NCI-H1694 (cell line): ENCODE measurements around the gene SLC2A2.

Experiments used
- DNase-seq: peaks from one replicate; lab custom pipeline; 2025; lab: John Stamatoyannopoulos, UW

SLC2A2 gene

DNA sequence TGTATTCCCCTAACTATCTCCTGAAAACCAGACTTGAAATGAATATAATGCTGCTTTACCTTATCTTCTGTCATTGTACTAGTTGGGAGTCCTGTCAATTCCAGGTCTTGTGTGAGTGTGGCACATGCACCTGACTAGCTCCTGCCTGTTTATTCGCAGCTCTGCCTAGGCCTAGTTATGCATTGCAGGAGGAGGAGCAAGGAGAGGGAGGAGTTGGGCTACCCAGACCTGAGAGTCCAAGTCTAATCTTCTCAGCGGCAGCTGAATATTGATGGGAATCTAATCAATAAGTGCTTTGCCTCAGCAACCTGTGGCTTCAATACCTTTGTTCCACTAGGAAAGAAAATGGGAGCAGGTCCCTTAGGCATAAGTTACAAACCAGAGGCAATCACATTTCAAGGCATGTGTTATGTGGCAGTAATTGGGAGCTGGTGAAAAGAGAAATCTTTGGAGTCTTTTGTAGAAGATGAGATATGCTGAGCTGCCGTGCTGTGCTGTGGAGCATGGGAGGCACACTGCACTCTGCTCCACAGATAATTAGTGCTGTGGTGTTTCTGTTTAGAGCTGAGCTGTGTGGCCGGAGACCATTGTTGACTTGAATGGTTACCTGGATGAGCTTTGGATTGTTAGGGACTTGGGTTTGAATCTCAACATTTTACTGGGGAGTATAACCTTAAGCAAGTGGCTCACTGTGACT is at the start of gene SLC2A2:
TSS of gene SLC2A2 (minus strand) at position 124 of the 697 bp plus-strand sequence. CDS start at position 74, 50 bp downstream.
- no peak for DNase-seq

DNA sequence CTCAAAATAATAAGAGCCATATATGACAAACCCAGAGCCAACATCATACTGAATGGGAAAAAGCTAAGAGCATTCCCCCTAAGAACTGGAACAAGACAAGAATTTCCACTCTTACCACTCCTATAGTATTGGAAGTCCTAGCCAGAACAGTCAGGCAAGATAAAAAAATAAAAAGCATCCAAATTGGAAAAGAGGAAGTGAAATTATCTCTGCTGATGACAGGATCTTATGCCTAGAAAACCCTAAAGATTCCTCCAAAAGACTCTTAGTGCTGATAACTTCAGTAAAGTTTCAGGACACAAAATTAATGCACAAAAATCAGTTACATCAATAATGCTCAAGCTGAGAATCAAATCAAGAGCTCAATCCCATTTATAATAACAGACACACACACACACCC is 45.9 kb upstream of the SLC2A2 start:
- DNase-seq = no peak

DNA sequence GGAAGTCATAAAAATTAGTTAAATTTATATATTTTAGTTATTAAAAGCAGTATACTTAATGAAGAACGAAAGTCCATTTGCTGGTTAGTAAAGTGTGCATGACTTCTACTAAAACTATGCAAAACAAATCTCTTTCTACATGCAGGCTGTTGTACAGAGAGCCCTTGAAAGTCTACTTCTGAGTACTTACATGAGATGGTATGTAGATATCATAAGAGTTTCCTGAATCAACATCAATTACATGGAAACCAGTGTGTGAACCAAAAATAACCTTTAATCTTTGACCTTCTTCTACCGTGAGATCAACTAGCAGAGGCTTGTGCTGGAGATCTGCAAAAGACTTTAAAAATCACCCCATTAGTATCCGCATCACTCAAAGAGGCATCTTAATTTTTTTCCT is 42.1 kb upstream of the SLC2A2 start:
- DNase-seq = no peak

DNA sequence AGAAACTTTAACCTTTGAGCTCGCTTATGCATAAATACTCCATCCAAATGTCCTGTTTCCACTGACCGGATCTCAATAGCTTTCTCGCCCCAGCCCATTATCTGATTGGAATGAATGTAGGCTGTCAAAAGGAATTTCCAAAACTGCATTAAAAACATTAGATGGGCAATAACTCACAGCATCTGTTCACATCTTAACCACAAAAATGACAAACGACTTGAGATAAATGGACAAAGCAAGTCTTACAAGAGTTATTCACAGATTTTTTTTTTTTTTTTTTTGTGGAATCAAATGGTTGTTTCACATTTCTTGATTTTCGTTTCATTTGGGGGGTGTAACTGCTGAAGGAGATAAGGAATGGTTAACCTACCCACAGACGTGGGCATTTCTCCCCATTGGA is 39.7 kb upstream of the SLC2A2 start:
- no peak for DNase-seq

DNA sequence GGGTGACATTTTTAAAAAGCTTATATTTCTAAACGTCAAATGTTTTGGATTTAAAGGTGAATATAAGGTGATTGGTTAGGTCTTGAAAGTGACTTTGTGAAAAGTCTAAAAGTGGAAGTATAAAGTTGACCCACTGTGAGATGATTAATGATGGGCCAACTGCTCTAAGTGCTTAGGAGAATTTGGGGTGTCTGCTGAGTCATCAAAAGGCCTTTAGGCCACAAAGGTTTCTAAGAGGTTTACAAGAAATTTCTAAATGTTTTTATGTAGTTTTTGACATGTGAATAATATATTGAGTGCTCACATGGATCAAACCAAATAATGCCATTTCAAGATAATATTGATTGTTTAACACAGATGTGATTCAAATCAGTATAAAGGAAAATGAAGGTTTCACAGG is 39.2 kb upstream of the SLC2A2 start:
- DNase-seq = no peak

DNA sequence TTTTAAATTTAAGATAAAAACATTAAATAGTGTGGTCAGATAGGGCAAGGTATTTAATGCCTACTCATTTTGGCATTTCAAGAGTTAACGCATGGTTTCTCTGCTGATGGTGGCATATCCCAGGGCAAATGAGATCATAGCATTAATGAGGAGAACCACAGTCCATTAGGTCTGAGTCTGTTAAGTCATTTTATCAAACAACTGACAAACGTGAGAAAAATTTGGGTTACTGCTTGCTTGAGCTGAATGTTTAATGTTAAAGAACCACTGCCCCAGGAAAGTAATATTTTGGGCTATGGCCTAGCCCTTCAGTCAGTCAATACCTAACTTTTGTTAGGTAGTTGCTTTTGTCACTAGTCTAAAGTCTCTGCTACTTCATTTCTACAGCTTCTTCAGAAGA is 37.9 kb upstream of the SLC2A2 start:
- no peak for DNase-seq

DNA sequence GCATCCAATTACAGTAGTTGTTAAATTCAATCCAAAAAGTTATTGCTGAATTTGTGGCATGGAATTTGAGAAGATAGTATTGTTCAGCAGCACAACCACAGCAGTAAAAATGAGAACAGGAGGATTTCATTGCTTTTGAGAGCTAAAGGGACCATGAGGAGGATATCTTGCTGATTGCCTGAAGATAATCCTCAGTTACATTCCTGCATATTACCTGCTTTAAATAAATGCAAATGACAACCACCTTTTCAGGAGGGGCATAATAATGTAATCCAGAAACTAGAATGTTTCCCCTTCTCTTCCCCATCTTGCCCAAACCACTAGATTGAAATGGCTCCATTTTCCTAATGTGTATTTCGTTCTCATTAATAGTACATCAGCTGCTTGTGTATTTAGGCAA is 35.2 kb upstream of the SLC2A2 start:
- no peak for DNase-seq

DNA sequence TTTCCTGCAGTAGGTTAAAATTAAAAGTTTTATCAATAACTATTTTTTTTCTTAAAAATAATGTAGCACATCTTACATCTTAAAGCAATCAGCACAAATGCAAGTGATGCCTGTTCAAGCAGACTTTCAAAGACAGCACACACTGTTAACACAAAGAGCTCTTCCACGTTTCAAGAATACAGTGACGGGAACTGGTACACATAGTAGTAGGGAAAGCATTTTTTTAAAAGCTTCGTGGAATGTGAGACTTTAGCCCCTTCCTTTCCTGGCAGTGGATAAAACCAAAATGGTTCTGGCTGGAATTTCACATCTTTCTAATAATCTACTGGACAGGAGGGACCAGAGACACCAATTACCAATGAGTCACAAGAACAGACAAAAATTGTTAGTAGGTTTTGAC is 33.5 kb upstream of the SLC2A2 start:
- no peak for DNase-seq

DNA sequence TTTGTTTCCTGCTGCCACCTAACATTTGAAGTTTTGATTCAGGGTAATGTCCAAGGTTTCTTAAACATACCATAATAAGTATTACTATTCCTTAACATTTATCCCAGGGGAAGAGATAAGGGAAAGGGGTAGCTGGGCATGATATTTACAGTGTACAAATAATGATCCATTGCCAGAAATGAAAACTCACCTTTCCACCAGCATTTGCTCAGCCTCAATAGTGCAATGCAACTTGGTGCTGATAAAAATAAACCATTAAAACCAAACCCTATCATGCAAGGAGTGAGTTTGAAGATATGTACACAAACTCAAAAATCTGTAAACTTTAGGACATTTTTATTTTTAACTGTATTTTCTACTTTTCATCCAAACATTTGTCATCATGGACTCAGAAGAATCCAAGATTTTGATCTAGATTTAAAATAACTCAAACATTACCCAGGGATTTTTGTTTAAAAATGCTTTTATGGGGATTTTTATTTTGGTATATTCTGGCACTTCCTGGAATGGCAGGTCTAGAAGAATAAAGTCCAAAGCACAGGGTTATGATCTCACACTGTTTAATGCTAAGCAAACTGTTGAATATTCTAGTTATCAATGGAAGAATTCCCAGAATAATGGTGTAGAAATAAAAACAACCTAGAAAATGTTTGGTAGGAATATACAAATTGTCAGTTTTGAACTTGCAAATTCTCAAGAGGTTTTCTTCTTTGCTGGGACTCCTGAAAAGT is 32.5 kb upstream of the SLC2A2 start:
- no peak for DNase-seq

DNA sequence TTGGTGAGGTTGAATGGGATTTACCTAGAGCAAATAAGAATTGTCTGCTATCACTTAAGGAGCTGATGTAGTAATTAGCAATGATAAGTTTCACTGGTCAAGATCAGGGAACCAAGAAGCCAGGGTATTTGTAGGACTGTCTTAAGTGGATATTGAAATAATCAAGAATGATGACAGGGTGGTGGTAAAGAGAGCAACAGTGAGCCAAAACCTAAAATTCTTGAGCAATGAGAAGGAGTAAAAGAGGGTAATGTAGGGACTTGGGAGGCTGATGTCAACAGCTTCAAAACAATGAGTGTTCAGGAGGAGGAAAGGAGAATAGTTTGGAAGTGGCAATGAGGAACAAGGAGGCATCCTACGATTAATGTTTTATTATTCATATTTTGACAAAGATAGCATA is 31.5 kb upstream of the SLC2A2 start:
- DNase-seq = no peak

DNA sequence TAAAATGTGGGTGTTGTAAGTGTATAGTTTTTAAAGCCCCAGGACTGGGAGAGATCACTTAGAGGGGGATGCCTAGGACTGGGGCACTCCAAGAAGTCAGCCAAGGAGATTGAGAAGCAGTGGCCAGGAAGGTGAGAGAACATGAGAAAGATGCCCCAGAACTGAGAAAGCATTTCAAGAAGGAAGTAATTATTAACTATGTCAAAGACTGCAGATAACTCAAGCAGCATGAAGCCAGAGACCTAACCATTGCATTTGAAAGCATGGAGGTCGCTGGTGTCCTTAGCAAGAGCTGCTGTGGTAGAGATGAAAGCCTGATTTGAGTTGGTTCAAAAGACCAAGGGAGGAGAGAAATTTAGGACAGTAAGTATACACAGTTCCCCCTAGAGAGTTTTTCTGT is 30.6 kb upstream of the SLC2A2 start:
- DNase-seq = no peak

DNA sequence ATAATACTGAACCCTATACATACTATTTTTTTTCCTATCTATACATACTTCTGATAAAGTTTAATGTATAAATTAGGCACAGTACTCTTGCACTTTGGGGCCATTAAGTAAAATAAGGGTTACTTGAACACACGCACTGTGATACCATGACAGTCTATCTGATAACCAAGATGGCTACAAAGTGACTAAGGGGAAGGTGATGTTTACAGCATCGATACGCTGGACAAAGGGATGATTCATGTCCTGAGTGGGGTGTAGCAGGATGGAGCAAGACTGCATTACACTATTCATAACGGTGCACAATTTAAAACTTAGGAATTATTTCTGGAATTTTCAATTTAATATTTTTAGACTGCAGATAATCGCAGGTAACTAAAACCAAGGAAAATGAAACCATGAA is 30.0 kb upstream of the SLC2A2 start:
- no peak for DNase-seq

DNA sequence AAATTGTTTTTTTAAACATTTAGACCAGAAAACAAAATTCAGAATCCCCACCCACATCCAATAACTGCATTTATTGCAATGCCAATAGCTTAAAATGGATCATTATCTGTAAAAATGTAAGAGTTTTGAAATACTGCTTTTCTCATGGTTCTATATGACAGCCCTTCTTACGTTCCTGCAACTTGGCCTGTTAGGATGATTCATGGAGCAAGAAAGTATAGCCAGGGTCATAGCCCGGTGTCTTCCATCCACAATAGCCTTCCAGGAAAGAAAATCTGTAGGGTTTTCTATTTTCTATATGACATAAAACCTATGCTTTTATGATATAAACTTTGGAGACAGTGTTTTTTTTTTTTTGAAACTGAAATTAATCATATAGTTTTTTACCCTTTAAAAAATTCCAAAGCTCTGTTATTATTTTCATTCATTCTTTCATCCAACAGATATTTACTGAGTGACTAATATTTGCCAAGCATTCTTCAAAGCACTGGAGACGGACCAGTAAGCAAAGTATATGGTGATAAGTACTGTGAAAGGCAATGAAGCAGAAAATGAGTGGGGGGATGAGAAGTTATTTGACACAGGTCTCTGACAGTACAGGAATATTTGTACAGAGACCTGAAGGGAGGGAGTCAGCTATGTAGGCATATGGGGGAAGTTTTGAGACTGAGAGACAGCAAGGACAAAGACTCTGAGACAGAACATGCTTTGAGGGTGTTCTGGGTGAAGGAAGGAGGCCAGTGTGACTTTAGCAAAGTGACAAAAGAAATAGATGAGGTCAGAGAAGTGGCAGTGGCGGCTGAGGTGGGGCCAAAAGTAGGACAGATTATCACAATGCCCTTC is 29.0 kb upstream of the SLC2A2 start:
- no peak for DNase-seq

DNA sequence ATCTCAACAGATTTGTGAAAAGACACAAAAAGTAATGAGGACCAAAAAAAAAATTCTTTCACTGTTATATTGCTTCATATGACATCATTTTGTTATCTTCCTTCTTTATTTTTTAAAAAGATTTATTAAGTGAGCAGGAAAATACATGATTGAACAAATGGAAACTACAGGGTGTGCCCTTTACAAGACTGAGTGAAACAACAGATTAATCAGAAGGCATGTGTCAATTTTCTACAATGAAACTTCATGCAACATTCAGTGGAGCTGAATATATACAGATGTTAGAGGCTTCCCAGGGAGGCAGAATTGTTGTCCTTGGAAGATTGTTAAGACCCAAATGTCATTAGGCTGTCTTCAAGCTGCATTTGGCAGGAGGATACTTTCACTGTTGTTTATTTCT is 28.4 kb upstream of the SLC2A2 start:
- DNase-seq = no peak

DNA sequence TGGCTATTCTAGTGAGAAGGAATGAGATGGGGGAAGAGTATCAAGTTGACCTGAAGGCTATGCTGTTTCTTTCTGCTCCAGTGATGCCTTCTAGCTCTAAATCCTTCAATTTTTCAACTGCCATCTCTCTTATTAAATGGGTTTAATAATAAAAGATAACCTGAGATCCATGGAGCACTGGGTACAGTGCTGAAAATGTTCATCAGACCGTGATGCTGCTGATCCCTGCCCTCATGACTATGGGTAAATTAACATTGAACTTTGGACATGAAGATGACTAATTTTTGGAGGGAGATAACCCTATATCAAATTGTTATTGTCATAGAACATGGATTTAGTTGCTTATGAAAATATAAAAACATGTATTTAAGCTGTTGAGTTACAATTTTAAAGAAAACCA is 27.7 kb upstream of the SLC2A2 start:
- DNase-seq = no peak

DNA sequence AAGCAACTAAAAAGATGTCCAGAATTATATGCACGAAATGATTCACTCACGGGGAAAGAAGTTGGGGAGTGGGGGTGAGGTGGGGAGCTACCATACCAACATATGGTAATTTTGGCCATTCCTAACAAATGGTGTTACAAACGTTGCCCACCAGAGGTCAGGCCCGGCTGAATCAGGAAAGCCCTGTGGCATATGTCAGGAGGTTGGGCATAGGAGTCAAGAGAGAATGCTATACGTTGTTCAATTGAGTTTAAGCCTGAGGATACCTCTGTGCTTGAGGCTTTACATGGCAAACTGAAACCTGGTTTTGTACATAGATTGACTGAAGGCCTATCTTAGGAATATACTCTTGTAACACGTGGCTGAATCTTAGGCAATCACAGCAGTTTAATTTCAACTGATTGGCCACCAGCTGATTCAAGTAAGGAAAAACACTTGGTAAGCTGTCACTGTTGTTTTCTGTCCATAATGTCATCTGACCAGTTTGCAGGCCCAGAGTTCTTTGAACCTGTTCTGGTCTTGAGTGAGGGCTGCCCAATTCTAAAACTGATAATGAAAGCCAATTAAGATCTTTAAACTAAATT is 23.4 kb upstream of the SLC2A2 start:
- DNase-seq = peak; percentile 37

DNA sequence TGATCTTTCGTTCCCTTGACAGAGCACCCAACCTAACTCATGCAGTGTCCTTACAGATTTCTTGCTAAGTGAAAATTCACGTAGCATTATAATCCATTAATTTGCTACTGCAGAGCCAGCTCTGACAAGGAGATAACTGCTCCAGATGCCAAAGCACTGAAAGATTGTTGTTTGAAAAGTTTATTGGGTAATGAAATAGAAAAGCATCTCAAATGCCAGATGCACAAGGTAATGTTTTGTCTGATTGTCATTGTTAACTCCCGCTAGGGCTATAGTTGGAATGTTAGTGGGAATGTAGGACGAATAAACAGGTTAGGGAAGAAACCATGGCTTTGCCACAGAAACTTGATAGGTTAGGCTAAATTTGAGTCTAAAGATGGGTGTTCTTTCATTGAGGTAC is 20.2 kb upstream of the SLC2A2 start:
- no peak for DNase-seq

DNA sequence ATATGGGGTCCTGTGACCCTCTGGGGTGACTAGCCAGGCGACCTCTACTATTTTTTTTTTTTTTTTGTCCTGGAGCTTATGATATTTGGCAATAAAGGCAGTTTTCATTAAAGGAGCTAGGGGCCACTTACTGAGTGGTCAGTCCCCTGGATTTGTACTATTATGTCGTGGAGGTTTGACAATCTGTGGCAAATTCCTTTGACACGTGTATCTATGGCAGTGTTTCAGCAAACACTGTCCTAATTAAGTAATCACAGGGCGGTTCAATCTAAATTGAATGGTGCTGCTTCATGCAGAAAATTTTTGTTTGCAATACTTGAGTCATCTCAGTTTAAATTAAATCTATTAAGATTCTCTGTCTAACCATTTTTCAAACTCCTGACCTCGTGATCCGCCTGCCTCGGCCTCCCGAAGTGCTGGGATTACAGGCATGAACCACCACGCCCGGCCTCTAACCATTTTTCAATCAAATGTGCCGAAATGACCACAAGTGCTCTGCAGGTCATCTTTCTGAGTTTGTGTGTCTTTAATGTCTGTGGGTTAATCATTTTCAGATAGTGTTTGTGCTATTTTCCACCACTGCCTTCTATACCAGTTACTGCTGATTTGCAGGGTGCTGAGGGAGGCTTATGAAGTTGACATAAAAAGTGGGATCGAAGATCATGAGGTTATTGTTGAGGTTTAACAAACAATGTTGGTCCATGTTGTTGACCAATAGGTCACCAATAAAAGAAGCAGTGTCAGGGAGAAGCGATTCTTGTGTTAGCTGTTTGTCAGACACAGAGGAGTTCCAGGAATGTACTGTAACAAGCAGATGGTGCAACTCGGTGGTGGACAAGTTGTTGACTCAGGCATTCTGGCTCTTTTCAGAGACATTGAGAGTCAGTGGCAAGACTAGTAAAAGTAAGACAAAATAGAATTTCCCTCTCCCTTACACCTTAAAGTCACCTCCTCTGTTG is 18.6 kb upstream of the SLC2A2 start:
- no peak for DNase-seq

DNA sequence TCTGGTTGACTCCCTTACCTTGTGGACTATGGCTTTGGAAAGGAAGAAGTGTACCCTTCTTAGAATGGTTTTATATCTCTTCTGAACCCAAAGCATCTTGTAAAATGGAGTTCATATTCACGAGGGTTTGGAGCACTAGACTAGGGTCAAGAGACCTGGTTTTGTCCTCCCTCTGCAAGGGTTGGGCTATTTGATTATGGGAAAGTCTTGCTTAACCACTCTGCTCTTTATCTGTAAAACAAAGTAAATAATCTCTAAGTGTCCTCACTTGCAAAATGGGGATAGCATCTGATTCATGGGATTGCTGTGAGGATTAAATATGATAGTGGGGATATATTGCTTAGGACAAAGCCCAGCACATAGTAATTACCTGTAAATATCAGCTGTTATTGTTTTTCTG is 17.9 kb upstream of the SLC2A2 start:
- DNase-seq = no peak

DNA sequence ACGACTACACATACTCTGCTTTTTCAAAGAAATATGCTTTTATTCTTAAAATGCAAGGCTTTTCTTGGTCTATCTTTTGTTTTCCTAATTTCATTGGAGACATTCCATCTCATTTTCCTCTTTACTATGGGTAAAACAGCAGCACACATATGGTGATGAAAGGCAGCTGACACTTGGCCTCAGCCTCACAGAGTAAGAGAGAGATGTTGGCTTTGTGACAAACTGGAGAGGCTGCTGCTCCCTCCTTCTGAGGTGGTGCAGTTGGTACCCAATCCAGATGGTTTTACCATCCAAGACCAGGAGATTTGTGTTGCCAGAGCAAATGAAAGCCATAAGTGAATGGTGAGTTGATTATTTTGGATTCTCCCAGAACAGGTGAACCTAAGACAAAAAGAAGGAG is 13.2 kb upstream of the SLC2A2 start:
- no peak for DNase-seq

DNA sequence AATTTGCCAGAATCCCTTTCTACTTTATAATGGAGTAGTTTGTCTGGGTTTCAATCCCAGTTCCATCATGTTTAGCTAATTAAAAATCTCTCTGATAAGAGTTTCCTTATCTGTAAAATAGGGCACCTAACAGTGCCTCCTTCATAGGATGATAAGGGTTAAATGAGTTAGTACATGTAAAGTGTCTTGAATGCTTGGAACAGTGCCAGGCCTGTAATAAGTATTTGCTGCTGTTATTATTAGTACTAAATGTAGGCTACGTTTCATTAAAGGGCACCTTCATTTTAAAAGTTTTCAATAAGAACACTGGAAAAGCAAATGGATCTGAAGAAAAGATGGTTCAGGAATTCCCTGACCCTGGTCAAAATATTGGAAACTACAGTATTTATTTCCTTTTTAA is 11.8 kb upstream of the SLC2A2 start:
- DNase-seq = no peak
